HCT116 (cell line): Measurements from ENCODE around the gene TALDO1. TPM values are rescaled to one million over a fixed set of nuclear protein-coding genes. Genes with fewer than 3 reads are reported as not detected.

Experiments used
- ATAC-seq: fragments of 200-7000 bp; cut with Tn5 transposase; 2 replicates; pipeline ENCODE4 v1.9.1; 2020; ENCODE audit warnings: mild to moderate bottlenecking, moderate library complexity
- BruUV-seq: library from RNA; stranded (reverse); fragments of 400-500 nt; replicated peaks from 2 replicates; lab custom pipeline; 2021; lab: Mats Ljungman, UMichigan
- CTCF ChIA-PET: fragments of 300-600 bp; sonication (Branson Sonifier 250); formaldehyde crosslinking; loops from one replicate; lab custom pipeline; 2021; ENCODE audit warnings: antibody characterized with exemption; lab: Charles Lee
- POLR2A ChIA-PET: fragments of 300-600, 350-600 bp; sonication (Branson Sonifier 250); formaldehyde crosslinking; loops from one replicate; lab custom pipeline; 2021; ENCODE audit warnings: antibody characterized with exemption; lab: Charles Lee
- RAD21 ChIA-PET, 2 experiments: fragments of 300-600 bp; sonication (Branson Sonifier 250); formaldehyde crosslinking; loops; one replicate each; lab custom pipeline; 2023; ENCODE audit warnings: low total read pairs in 2 of 2; ENCODE audit not compliant: uncharacterized antibody in 2 of 2, unreplicated experiment in 2 of 2, low non-redundant PET in 1 of 2; lab: Charles Lee
- DNase-seq: peaks from one replicate; pipeline ENCODE4 v3.0.0-alpha.2; 2010; ENCODE audit warnings: low read depth, low spot score
- H2AFZ ChIP-seq: fragments of 200-600 bp; shearing (Covaris generic), sonication (generic); 2 replicates; pipeline ENCODE4 v1.6.1; 2017; ENCODE audit warnings: low read depth, mixed run types, mixed read lengths, antibody characterized with exemption, low read length; ENCODE audit not compliant: poor library complexity, severe bottlenecking
- H3K27ac ChIP-seq: 2 replicates; pipeline ENCODE4 v1.5.1; 2012; ENCODE audit warnings: low read depth, low read length
- H3K27me3 ChIP-seq: fragments of 200-600 bp; sonication (generic); 2 replicates; pipeline ENCODE4 v1.6.1; 2016; ENCODE audit warnings: mixed run types, low read length, mixed read lengths; ENCODE audit not compliant: insufficient read depth
- H3K36me3 ChIP-seq, 2 experiments: fragments of 200-500 bp in 1 of 2; fragments of 200-600 bp in 1 of 2; sonication (Bioruptor generic) in 1 of 2; sonication (generic) in 1 of 2; 2 replicates each; pipeline versions ENCODE4 v1.5.1 to v1.6.1; 2014 to 2016; ENCODE audit warnings: low read length in 2 of 2, inconsistent platforms in 1 of 2, mixed read lengths in 1 of 2, mixed run types in 1 of 2; ENCODE audit not compliant: insufficient read depth in 2 of 2, control insufficient read depth in 1 of 2
- H3K4me1 ChIP-seq, 2 experiments: fragments of 200-600 bp in 1 of 2; sonication (generic) in 1 of 2; 2 replicates each; pipeline versions ENCODE4 v1.5.1 to v1.6.1; 2012 to 2017; ENCODE audit warnings: low read length in 2 of 2, inconsistent platforms in 1 of 2, mild to moderate bottlenecking in 1 of 2, mixed read lengths in 1 of 2, mixed run types in 1 of 2, moderate library complexity in 1 of 2; ENCODE audit not compliant: insufficient read depth in 2 of 2, control insufficient read depth in 1 of 2
- H3K4me2 ChIP-seq: fragments of 200-600 bp; sonication (generic); 2 replicates; pipeline ENCODE4 v1.6.1; 2017; ENCODE audit warnings: mixed run types, low read length, mixed read lengths
- H3K4me3 ChIP-seq, 2 experiments: fragments of 200-600 bp in 1 of 2; sonication (generic) in 1 of 2; replicated peaks in 1 of 2; 2 replicates each; pipeline ENCODE4 v1.5.1; 2011 to 2016; ENCODE audit warnings: low read length in 2 of 2, control low read depth in 1 of 2, low read depth in 1 of 2, mild to moderate bottlenecking in 1 of 2, mixed read lengths in 1 of 2, mixed run types in 1 of 2
- H3K79me2 ChIP-seq: fragments of 200-600 bp; sonication (generic); 2 replicates; pipeline ENCODE4 v1.6.1; 2017; ENCODE audit warnings: mild to moderate bottlenecking, mixed run types, low read length, moderate library complexity, mixed read lengths; ENCODE audit not compliant: insufficient read depth
- H3K9ac ChIP-seq: fragments of 200-600 bp; sonication (generic); 2 replicates; pipeline ENCODE4 v1.6.1; 2016; ENCODE audit warnings: low read length, mixed read lengths
- H3K9me2 ChIP-seq: fragments of 200-600 bp; sonication (generic), shearing (Covaris generic); 2 replicates; pipeline ENCODE4 v1.6.1; 2017; ENCODE audit warnings: mixed run types, mild to moderate bottlenecking, moderate library complexity; ENCODE audit not compliant: insufficient read depth
- H3K9me3 ChIP-seq, 2 experiments: fragments of 200-500 bp in 1 of 2; fragments of 200-600 bp in 1 of 2; sonication (Bioruptor generic) in 1 of 2; sonication (generic) in 1 of 2; 2 replicates each; pipeline ENCODE4 v1.6.1; 2014 to 2017; ENCODE audit warnings: low read length in 2 of 2, mixed read lengths in 2 of 2, inconsistent platforms in 1 of 2, low read depth in 1 of 2, mild to moderate bottlenecking in 1 of 2, mixed run types in 1 of 2, moderate library complexity in 1 of 2; ENCODE audit not compliant: control insufficient read depth in 1 of 2, insufficient read depth in 1 of 2
- H4K20me1 ChIP-seq: fragments of 200-600 bp; sonication (generic), shearing (Covaris generic); 2 replicates; pipeline ENCODE4 v1.6.1; 2017; ENCODE audit warnings: mixed run types, mild to moderate bottlenecking, moderate library complexity; ENCODE audit not compliant: insufficient read depth
- ATF3 ChIP-seq: IDR thresholded peaks from 2 replicates; pipeline ENCODE4 v1.6.1; 2012
- CEBPB ChIP-seq: IDR thresholded peaks from 2 replicates; pipeline ENCODE4 v1.6.1; 2012; ENCODE audit warnings: low read depth
- ELF1 ChIP-seq: IDR thresholded peaks from 2 replicates; pipeline ENCODE4 v1.6.1; 2012; ENCODE audit warnings: low read depth, borderline replicate concordance
- EZH2 ChIP-seq: fragments of 200-600 bp; sonication (generic); IDR thresholded peaks from 2 replicates; pipeline ENCODE4 v1.6.1; 2017; ENCODE audit warnings: antibody characterized with exemption, mixed run types
- RAD21 ChIP-seq: IDR thresholded peaks from 2 replicates; pipeline ENCODE4 v1.6.1; 2012; ENCODE audit warnings: low read depth, mild to moderate bottlenecking
- REST ChIP-seq: IDR thresholded peaks from 2 replicates; pipeline ENCODE4 v1.6.1; 2012; ENCODE audit warnings: low read depth
- SIN3A ChIP-seq: IDR thresholded peaks from 2 replicates; pipeline ENCODE4 v1.6.1; 2012; ENCODE audit warnings: low read depth
- SP1 ChIP-seq: IDR thresholded peaks from 2 replicates; pipeline ENCODE4 v1.6.1; 2012; ENCODE audit warnings: low read depth
- ZFX ChIP-seq: fragments of 450-650 bp; IDR thresholded peaks from 2 replicates; pipeline ENCODE4 v1.6.1; 2017
- ZNF274 ChIP-seq: fragments of 200-500 bp; sonication (Bioruptor generic); IDR thresholded peaks from 2 replicates; pipeline ENCODE4 v1.6.1; 2014; ENCODE audit warnings: mild to moderate bottlenecking, low read depth, low read length, inconsistent platforms
- intact Hi-C: fragments of 100-400 bp; cut with micrococcal nuclease; formaldehyde crosslinking; loops from 2 replicates; pipeline ENCODE4 v1.10.0; 2022
- total RNA-seq: library from RNA; stranded (reverse); gene quantifications from one replicate; pipeline ENCODE4 v1.2.1, GENCODE V29; 2021; ENCODE audit not compliant: unreplicated experiment
- TF ChIP-seq, protein P1 (sequence below): IDR thresholded peaks from 2 replicates; pipeline ENCODE4 v1.6.1; 2011; ENCODE audit warnings: mild to moderate bottlenecking, low read length, moderate library complexity; ENCODE audit not compliant: insufficient replicate concordance; ENCODE audit errors: extremely low read depth

TALDO1 gene
- total RNA-seq, 1 experiment from 2014 or later, result 242 TPM

DNA sequence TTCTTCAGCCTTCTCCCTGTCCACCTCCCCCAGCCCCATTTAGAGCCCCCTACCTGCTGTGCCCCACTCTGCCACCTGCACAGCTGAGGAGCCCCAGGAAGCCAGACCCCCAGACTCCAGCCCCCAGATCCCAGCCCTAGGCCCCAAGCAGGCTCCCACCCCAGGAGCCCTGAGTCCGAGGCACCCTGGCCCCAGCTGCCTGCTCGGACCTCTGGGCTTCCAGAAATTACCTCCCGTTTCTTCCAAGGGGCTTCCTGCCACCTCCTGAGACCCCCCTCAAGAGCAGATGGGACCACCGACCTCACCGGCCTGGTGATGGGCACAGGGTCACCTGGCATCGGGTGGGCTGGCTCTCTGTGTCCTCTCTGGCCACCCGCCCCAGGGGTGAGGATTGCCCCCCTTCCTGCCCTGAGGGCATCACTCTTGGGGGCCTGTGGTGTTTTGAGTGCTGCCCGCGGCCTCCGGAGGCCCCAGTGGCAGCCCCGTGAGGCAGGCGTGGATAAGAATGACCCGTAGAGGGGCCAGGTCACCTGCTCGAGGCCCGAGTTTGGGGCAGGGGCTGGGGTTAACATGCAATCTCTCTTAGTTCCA, 18.3 kb upstream of the TALDO1 start:
- Histone ChIP-seq H3K4me2 (no peak overlapping the region), H3K79me2 (no peaks in the 10 kb centered on the region), H3K9me2 (no peaks in the 10 kb centered on the region), H2AFZ (no peak overlapping the region), H3K27me3 (no peaks in the 10 kb centered on the region), H3K9me3 (no peaks in the 10 kb centered on the region), H3K9ac (peak overlapping the region; percentile 61; the same call in 1 of the 2 replicates), H3K4me1 (peaks cover 7 to 24% of the 10 kb centered on the region in 2 experiments; a peak in 3 of 4 replicates), H4K20me1 (no peaks in the 10 kb centered on the region), H3K4me3 (no peak overlapping the region), H3K27ac (peak overlapping the region; percentile 70; the same call in 1 of the 2 replicates), H3K36me3 (peaks cover 0 to 7% of the 10 kb centered on the region in 2 experiments; a peak in 1 of 4 replicates)
- intact Hi-C loops, result loop anchor here (2.0 kb wide), 2 partner anchors 36 to 174 kb away; no protein-coding TSS in a partner anchor
- TF ChIP-seq ZFX, result no peak
- ATAC-seq, result no peak
- ChIA-PET POLR2A (interaction anchor here (1.2 kb wide), 1 partner anchor 13 kb away, joined by 4 read pairs; no protein-coding TSS in a partner anchor), RAD21 (interaction anchor here in 1 of 2 experiments (0.6 to 0.7 kb wide), 2 partner anchors 17 to 32 kb away, joined by 3 to 5 read pairs; no protein-coding TSS in a partner anchor), CTCF (interaction anchor here (1.0 to 2.1 kb wide), 7 partner anchors 8 to 34 kb away, joined by 4 to 10 read pairs (median 8); partner anchors contain the start of genes DEAF1, EPS8L2 and TMEM80)
- no peak for DNase-seq
- BruUV-seq, result no TSS peak

- H3K9me2 ChIP-seq, result no peaks in the 10 kb centered on the region
- no peak overlapping the region for H3K4me3 ChIP-seq
- no TSS peak for BruUV-seq
- H3K27ac ChIP-seq, result no peak overlapping the region
- H3K9me3 ChIP-seq, result no peaks in the 10 kb centered on the region
- no peaks in the 10 kb centered on the region for H4K20me1 ChIP-seq
- TF ChIP-seq ELF1 (no peak), CEBPB (no peak), ZNF274 (no peak), EZH2 (no peak), SP1 (no peak), ATF3 (no peak), SIN3A (no peak), RAD21 (no peak), ZFX (no peak), REST (no peak)
- TF ChIP-seq, protein P1, sequence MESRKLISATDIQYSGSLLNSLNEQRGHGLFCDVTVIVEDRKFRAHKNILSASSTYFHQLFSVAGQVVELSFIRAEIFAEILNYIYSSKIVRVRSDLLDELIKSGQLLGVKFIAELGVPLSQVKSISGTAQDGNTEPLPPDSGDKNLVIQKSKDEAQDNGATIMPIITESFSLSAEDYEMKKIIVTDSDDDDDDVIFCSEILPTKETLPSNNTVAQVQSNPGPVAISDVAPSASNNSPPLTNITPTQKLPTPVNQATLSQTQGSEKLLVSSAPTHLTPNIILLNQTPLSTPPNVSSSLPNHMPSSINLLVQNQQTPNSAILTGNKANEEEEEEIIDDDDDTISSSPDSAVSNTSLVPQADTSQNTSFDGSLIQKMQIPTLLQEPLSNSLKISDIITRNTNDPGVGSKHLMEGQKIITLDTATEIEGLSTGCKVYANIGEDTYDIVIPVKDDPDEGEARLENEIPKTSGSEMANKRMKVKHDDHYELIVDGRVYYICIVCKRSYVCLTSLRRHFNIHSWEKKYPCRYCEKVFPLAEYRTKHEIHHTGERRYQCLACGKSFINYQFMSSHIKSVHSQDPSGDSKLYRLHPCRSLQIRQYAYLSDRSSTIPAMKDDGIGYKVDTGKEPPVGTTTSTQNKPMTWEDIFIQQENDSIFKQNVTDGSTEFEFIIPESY, result no peak
- TF ChIP-seq, all 23 proteins: peak for 0
- H3K36me3 ChIP-seq, result peaks cover 0 to 2% of the 10 kb centered on the region in 2 experiments; a peak in 1 of 4 replicates
- peaks cover 7 to 24% of the 10 kb centered on the region in 2 experiments; a peak in 3 of 4 replicates for H3K4me1 ChIP-seq
- ChIA-PET CTCF (no interaction called here), RAD21 (interaction anchor here in 1 of 2 experiments (0.7 kb wide), 1 partner anchor 17 kb away, joined by 5 read pairs; no protein-coding TSS in a partner anchor), POLR2A (no interaction called here)
- no peaks in the 10 kb centered on the region for H3K27me3 ChIP-seq
- intact Hi-C loops, result loop anchor here (2.0 kb wide), 2 partner anchors 35 to 175 kb away; no protein-coding TSS in a partner anchor
- H3K79me2 ChIP-seq, result no peaks in the 10 kb centered on the region
- H2AFZ ChIP-seq, result no peak overlapping the region
- H3K9ac ChIP-seq, result no peak overlapping the region
- H3K4me2 ChIP-seq, result no peak overlapping the region
- DNase-seq (no peak), ATAC-seq (no peak)
These were observed 17.7 kb upstream of the TALDO1 start for GRCh38 chr11:729492-730074.
